Endodermal cell (in vitro differentiated cells): ENCODE results near the gene TRIM24. TPM values are rescaled to one million over a fixed set of nuclear protein-coding genes. Genes with fewer than 3 reads are reported as not detected.

Source experiments
- DNase-seq: peaks from one replicate; pipeline ENCODE4 v3.0.0-alpha.2; 2017
- H3K27ac ChIP-seq: 2 replicates; pipeline ENCODE4 v1.5.1; 2013; ENCODE audit warnings: mild to moderate bottlenecking, low read depth, low read length, moderate library complexity
- H3K27me3 ChIP-seq: 2 replicates; pipeline ENCODE4 v1.6.1; 2013; ENCODE audit warnings: mild to moderate bottlenecking, low read length, moderate library complexity; ENCODE audit not compliant: insufficient read depth, control insufficient read depth, poor library complexity, severe bottlenecking
- H3K36me3 ChIP-seq: 2 replicates; pipeline ENCODE4 v1.7.0; 2013; ENCODE audit warnings: mild to moderate bottlenecking, low read length, moderate library complexity; ENCODE audit not compliant: control insufficient read depth, insufficient read depth
- H3K4me1 ChIP-seq: one replicate; pipeline ENCODE4 v1.7.0; 2013; ENCODE audit warnings: low read length; ENCODE audit not compliant: control insufficient read depth, insufficient read depth
- H3K4me3 ChIP-seq: 2 replicates; pipeline ENCODE4 v1.5.1; 2013; ENCODE audit warnings: mild to moderate bottlenecking, low read length, moderate library complexity
- H3K9ac ChIP-seq: 2 replicates; pipeline ENCODE4 v1.6.1; 2013; ENCODE audit warnings: mild to moderate bottlenecking, low read length, moderate library complexity; ENCODE audit not compliant: poor library complexity, severe bottlenecking; ENCODE audit errors: extremely low read depth
- H3K9me3 ChIP-seq: 2 replicates; pipeline ENCODE4 v1.6.1; 2013; ENCODE audit warnings: mild to moderate bottlenecking, low read length, moderate library complexity; ENCODE audit not compliant: control insufficient read depth
- H3K27ac Mint-ChIP-seq: 2 replicates; pipeline ENCODE4 v1.8.0; 2020; ENCODE audit warnings: mixed read lengths
- H3K27me3 Mint-ChIP-seq: 2 replicates; pipeline ENCODE4 v1.8.0; 2021; ENCODE audit warnings: mild to moderate bottlenecking, mixed read lengths; ENCODE audit not compliant: insufficient read depth
- H3K36me3 Mint-ChIP-seq: 2 replicates; pipeline ENCODE4 v1.8.0; 2020; ENCODE audit warnings: low read depth, mixed read lengths
- H3K4me1 Mint-ChIP-seq: 2 replicates; pipeline ENCODE4 v1.8.0; 2020; ENCODE audit warnings: mixed read lengths
- H3K4me3 Mint-ChIP-seq: 2 replicates; pipeline ENCODE4 v1.8.0; 2020; ENCODE audit warnings: mild to moderate bottlenecking, moderate library complexity, mixed read lengths
- H3K9me3 Mint-ChIP-seq: 2 replicates; pipeline ENCODE4 v1.8.0; 2020; ENCODE audit warnings: mild to moderate bottlenecking, mixed read lengths
- WGBS, 2 experiments: methylation state at CpG; one replicate each; pipeline versions ENCODE4 v1.1.5 to v1.1.7; 2013; ENCODE audit warnings: missing lambda C conversion rate in 2 of 2, mixed read lengths in 1 of 2; ENCODE audit not compliant: insufficient coverage in 1 of 2, insufficient read length in 1 of 2; 5-methylcytosine and 5-hydroxymethylcytosine counted together
- total RNA-seq, 2 donors: library from RNA; stranded (reverse); fragmentation: NEBNext Ultra II Directional in 1 of 2; extraction: Animal tissue kit (Norgen Biotek cat#: 25700) in 1 of 2; gene quantifications; 2 replicates in 1 of 2; 3 replicates in 1 of 2; pipeline ENCODE4 v1.2.1, GENCODE V29; 2021
- TF ChIP-seq, protein P1 (sequence below): fragments of 200-600 bp; sonication (generic); conservative IDR thresholded peaks from 2 replicates; pipeline ENCODE4 v1.5.0; 2021; ENCODE audit warnings: antibody characterized with exemption, mild to moderate bottlenecking

Gene TRIM24
- total RNA-seq, 2 donors from 2014 or later = 62.1 to 70.1 TPM

GRCh38 chr7:138610671-138611170 is 150.7 kb downstream of the TRIM24 start:
- H3K4me3 Mint-ChIP-seq = no peak overlapping the region
- Histone ChIP-seq H3K9me3 (peaks cover 37% of the 10 kb centered on the region), H3K4me1 (no peaks in the 10 kb centered on the region), H3K27me3 (no peaks in the 10 kb centered on the region), H3K9ac (no peak overlapping the region), H3K27ac (no peak overlapping the region), H3K36me3 (no peaks in the 10 kb centered on the region), H3K4me3 (no peak overlapping the region)
- TF ChIP-seq, protein P1, sequence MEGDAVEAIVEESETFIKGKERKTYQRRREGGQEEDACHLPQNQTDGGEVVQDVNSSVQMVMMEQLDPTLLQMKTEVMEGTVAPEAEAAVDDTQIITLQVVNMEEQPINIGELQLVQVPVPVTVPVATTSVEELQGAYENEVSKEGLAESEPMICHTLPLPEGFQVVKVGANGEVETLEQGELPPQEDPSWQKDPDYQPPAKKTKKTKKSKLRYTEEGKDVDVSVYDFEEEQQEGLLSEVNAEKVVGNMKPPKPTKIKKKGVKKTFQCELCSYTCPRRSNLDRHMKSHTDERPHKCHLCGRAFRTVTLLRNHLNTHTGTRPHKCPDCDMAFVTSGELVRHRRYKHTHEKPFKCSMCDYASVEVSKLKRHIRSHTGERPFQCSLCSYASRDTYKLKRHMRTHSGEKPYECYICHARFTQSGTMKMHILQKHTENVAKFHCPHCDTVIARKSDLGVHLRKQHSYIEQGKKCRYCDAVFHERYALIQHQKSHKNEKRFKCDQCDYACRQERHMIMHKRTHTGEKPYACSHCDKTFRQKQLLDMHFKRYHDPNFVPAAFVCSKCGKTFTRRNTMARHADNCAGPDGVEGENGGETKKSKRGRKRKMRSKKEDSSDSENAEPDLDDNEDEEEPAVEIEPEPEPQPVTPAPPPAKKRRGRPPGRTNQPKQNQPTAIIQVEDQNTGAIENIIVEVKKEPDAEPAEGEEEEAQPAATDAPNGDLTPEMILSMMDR = no peak
- peaks cover 7% of the 10 kb centered on the region for H3K4me1 Mint-ChIP-seq
- no peak overlapping the region for H3K27ac Mint-ChIP-seq
- H3K27me3 Mint-ChIP-seq = no peaks in the 10 kb centered on the region
- H3K9me3 Mint-ChIP-seq = peaks cover 28% of the 10 kb centered on the region
- H3K36me3 Mint-ChIP-seq = no peaks in the 10 kb centered on the region
- no peak for DNase-seq
- WGBS, 2 experiments = 90 to 94% methylated on average over 6 to 7 of the region's 7 CpGs

DNA sequence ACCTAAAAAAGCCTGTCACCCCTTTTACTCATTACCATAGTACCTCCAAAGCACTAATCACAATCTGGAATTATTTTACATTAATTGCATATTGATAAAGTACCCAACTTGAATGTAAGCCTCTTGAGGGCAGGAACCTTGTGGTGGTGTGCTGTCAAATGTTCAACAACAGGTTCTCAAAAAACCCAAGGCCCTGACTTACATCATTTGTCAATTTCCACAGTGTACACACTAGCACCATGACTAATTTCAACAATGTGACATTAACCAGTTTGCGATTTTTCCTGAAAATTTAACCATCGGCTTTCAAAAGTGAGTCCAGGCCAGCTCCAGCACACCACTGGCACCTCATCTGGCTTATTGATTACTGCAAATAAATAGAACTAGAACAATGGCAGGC is 153.6 kb downstream of the TRIM24 start:
- Mint-ChIP-seq H3K4me3 (no peak overlapping the region), H3K4me1 (peaks cover 6% of the 10 kb centered on the region), H3K36me3 (no peaks in the 10 kb centered on the region), H3K27ac (no peak overlapping the region), H3K27me3 (no peaks in the 10 kb centered on the region), H3K9me3 (peaks cover 19% of the 10 kb centered on the region)
- no peak overlapping the region for H3K9ac ChIP-seq
- WGBS, 2 experiments = 94 to 100% methylated on average over 2 of the region's 2 CpGs
- H3K4me3 ChIP-seq = no peak overlapping the region
- H3K4me1 ChIP-seq = no peaks in the 10 kb centered on the region
- TF ChIP-seq, protein P1 = no peak
- no peak overlapping the region for H3K27ac ChIP-seq
- H3K36me3 ChIP-seq = no peaks in the 10 kb centered on the region
- H3K27me3 ChIP-seq = no peaks in the 10 kb centered on the region
- peaks cover 23% of the 10 kb centered on the region for H3K9me3 ChIP-seq
- DNase-seq = no peak

DNA sequence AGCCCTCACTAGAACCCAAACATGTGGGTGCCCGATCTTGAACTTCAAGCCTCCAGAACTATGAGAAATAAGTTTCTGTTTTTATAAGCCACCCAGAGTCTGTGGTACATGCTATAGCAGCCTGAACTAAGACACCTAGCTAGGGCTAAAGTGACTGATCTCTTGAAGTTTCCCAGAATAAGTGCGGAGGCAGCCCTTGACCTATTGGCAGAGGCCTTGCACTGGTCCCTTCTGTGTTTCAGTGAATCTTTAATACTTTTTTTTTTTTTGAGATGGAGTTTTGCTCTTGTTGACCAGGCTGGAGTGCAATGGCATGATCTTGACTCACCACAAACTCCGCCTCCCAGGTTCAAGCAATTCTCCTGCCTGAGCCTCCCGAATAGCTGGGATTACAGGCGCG is 156.0 kb downstream of the TRIM24 start:
- Histone ChIP-seq H3K9ac (no peak overlapping the region), H3K36me3 (no peaks in the 10 kb centered on the region), H3K27me3 (no peaks in the 10 kb centered on the region), H3K9me3 (peaks cover 17% of the 10 kb centered on the region), H3K4me1 (no peaks in the 10 kb centered on the region), H3K27ac (no peak overlapping the region), H3K4me3 (no peak overlapping the region)
- Mint-ChIP-seq H3K36me3 (no peaks in the 10 kb centered on the region), H3K9me3 (peaks cover 14% of the 10 kb centered on the region), H3K27ac (no peak overlapping the region), H3K4me1 (no peaks in the 10 kb centered on the region), H3K4me3 (no peak overlapping the region), H3K27me3 (no peaks in the 10 kb centered on the region)
- WGBS, 2 experiments = 93 to 96% methylated on average over 1 to 6 of the region's 6 CpGs
- TF ChIP-seq, protein P1 = no peak
- DNase-seq = no peak
